Stimulated activated CD4-positive, alpha-beta T cell treated with anti-CD3 and anti-CD28 coated beads, Interleukin-15, amount 100 ng/mL, for 24 hours (primary cell): ENCODE data around the gene MAD2L1BP.

Experiments used
- DNase-seq: peaks from one replicate; pipeline ENCODE4 v3.0.0-alpha.2; 2020

MAD2L1BP gene

DNA sequence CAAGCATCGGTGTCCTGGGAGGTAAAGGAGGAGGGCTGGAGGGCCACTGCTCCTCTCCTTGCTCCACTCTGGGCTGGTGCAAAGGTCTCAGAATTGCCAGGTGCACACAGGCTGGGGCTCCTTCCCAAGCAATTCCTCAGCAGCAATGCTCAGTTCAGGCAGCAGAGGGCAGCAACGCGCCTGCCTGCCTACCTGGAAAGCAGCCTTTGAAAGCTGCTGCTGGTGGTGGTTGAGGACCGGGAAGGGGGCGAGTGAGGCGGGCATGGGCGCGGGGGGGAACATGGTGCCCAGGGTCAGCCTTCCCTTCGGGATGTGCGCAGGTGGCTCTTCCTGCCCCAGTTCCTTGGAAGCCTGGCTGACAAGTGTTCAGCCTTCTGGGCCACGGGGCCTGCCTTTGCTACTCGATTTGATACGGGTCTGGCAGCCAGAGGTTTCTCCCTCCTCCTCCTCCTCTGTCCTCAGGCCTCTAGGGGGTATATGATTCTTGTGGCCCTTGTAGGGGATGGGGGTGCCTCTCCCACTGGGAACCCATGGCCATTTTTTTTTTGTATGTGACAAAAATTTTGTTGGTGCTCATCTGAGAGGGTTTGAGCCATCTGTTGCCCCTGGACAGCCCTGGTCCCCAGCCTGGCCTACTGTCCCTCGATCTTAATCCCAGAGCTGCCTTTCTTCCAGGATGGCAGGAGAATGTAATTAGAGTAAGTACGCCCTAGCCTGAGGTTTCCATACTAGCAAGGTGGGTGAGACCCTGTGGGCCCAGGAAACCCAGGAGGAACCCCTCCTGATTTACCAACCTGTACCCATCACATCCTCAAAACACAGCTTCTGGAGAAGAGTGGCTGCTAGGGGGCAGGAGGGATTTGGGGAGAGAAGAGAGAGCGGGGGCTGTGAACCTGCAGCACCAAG lies 31.9 kb downstream of the MAD2L1BP start:
- DNase-seq: peak; percentile 88

DNA sequence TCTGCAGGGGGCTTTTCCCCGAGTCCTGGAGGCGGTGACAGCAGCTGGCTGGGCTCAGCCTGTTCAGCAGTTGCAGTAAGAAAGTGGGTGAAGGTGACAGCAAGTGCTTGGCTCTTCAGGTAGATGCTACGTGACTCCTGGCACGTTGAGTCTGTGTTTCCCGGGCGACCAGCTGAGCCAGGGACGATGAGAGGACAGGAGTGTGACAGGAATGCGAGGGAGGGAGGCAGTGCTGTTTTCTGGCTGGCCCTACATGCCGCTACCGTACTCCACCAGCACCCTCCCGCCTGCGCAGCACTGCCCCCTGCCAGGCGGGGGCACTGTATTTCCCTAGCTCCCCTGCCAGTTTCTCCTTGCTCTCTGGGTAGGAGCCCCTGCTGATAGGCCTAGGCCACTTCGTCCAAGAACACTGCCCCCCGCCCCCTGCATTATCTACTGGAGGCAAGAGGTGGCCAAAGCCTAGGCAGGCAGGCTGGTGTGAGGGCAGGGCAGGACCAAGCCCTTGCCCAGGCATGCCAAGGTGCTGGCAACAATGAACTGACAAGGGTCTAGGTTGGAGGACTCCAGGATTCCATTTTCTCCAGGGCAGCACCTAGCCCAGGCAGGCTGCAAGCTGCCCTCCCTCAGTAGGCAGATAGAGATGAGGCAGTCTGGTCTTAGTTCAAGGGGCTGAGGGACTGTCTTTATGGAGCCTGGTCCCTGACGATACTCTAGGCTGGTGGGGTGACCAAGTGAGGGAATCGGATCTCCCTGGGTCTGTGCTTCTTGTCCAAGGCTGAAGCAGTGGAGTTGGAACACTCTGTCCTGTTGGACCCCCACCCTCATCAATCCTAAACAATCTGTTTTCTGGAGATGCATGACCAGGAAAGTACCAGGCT lies 32.8 kb downstream of the MAD2L1BP start:
- peak; percentile 66 for DNase-seq

DNA sequence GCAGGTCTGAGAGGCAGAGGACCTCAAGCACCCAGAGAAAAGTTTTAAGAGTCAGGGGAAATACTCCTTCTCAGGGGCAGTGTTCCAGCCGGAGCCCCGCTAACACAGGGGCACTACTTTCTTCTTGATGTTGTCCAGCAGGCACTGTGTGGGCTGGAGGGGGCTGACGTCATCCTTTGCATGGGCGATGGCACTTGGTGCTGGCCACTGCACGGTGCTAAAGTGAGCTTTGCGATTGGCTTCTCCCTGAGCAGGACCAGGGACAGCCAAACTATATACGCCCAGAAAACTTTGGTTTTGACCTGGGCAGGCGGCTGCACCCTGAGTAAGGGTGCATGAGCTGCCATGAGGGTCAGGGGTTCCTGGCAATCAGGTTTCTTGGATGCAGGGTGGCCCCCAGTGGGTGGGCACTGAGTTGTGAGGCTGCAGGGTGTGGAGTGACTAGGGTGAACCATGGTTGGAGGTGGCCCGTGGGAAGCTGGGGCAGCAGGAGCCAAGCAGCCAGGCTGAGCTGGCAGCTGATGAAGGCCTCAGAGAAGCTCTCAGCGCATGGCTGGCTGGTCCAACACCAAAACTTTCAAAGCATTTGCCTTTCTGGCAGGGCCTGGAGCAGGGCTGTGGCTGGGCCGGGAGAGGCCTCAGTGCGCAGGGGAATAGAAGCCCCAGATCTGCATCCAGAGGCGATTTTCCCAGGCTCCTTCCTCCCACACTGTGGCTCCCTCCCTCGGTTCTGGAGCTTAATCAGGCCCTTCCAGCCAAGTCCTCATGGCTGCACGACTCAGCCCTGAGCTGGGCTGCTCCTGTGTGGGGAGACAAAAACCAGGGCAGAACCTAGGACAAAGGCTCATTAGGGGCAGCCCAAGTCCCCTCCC lies 33.6 kb downstream of the MAD2L1BP start:
- no peak for DNase-seq

DNA sequence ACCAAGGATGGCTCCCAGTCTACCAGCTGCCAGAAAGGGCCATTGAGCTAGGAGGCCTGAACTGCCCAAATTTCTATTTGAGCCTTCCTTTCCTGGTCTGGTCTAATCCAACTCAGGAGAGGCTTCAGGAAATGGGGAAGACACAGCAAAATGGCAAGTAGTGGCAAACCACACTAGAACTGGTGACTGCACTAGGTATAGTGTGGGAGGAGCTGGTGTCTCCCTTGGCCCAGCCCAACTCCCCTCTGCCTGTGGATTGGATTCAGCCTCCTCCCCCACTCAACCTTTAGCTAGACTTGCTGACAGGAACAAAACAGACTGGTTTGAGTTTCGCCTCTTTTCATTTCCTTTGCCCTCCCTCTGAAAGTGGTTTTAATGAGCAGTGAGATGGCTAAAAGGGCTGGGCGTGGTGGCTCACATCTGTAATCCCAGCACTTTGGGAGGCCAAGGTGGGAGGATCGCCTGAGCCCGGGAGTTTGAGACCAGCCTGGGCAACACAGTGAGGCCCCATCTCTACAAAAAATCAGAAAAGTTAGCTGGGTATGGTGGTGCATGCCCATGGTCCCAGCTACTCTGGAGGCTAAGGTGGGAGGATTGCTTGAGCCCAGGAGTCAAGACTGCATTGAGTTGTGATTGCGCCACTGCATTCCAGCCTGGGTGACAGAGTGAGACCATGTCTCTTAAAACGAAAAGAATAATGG lies 34.4 kb downstream of the MAD2L1BP start:
- peak; percentile 40 for DNase-seq

DNA sequence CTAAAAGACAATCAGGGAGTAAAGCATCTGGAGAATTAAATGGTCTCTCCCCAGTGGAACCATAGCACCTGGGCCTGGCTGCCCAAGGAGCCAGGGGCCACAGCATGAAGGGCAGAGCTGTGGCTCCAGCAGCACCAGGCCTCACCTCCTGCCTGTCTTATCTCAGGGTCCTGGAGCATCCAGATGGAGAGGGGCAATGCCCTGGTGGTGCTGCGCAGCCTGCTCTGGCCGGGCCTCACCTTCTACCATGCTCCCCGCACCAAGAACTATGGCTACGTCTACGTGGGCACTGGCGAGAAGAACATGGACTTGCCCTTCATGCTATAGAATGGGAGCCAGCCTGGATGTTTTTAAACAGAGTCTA lies 35.0 kb downstream of the MAD2L1BP start:
- no peak for DNase-seq

DNA sequence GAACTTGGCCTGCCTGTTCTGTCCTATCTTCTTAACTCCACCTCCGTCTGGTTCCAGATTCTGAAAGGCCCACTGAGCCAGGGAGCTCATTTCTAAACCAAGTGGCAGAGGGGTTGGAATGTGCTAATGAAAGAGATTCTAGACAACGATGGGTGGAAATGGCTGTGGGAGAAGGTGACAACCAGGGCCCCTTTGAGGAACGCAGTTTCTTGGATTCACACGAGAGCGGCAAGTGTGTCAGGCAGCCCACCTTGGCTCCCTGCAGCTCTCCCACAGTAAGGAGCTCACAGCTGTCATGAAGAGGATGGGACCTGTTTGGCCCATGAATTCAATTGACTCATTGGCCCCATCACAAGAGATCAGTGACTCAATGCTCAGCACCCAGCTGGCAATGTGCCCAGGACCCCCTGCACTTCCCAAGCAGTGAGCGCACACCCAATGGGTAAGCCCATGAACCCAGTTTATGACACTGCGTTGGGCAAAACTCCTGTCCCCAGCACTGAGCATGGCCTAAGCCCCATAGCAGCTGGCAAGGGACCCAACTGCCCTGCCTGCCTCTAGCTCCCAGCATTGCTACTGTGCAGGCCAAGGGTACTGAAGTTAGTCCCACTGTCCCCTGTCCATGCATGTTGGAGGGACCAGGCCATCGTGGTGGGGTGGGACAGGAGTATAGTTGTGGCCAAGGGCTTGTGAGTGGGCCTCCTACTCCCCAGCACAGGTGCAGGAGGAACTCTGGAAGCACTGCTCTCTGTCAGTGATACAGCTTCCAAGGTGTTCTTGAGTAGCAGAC lies 35.6 kb downstream of the MAD2L1BP start:
- DNase-seq: no peak

DNA sequence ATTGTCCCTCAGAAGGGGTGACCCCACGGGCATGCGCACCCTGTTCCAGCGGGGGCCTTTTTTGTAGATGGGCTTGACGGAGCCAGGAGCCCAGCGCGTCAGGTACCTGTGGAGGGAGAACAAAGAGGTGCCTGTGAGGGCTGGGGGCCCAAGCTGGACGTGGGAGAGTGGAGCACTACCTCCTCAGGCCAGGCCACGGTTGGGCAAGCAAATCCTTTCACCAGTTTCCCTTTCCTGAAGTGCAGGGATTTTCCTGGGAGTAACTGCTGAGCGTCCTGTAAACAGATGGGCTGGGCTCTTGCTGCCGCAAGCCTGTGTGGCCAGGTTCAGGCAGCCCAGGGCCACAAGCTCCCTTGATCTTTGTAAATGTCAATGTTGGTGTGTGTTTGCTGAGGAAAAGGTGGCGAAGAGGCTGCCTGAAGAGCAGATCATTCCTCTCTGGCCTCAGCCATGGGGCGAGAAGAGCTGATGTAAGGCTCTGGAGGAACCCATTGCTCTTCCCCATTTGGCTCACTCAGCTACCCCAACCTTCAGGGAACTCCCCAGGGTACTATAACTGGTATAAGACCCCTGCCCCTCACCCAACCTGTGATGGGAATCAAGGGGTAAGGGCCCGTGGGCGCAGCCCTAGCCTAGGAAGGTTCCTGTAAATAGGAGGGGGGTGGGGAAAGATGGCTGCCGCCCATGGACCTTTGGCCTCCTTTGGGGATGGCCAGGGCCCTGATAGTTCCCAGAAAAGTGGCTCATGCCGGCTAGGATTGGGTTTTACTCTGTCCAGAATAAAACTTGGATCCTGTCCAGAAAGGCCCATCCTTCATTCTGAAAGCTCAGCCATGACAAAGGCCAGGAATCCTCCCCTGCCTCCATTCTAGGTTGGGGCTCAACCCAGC lies 36.4 kb downstream of the MAD2L1BP start:
- no peak for DNase-seq

DNA sequence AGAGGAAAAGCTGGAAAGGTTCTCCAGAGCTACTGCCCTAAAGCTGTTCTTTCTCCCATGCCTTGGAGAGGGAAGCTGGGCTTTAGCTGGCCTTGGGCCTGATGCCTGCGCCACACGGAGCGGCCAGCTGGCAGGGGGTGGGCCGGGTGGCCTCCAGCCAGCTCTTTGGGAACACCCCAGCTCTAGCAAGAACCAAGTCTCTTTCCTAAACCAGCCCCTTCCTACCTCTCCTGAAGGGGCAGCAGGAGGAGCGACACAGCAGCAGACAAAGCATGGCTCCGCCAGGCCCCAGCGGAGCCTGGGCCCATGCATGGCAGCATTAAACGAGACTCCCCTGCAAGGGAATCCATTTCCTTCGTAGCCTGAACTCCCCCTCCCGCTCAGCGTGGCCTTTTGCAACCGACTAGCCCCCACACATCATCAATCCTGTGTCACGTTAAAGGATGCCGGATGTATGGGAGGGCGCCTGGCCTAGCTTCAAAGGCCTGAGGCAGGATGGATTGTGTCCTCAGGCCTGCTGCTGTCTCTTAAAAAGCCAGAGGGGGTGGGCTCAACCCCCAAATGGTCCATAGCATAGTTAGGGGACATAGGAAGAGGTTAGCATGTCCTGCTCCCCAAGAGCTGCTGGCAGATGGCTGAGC lies 37.9 kb downstream of the MAD2L1BP start:
- no peak for DNase-seq

DNA sequence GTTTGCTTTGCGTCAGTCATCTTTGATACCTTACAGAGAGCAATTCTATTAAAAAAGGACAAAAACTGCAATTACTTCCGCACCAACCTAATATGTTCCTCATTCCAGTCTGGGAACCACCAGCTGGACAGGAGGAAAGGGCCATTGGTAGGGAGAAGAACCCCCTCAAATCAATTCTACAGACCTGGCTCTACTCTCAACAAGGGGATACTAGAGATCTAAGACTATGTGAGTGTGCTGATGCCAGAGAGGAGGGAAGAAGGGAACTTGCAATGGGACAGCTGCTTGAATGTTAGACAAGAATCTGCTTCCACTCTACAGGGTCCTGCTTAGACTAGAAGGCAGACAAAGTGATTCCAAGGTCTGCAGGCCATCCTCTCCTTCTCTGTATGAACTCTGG lies 38.7 kb downstream of the MAD2L1BP start:
- no peak for DNase-seq

DNA sequence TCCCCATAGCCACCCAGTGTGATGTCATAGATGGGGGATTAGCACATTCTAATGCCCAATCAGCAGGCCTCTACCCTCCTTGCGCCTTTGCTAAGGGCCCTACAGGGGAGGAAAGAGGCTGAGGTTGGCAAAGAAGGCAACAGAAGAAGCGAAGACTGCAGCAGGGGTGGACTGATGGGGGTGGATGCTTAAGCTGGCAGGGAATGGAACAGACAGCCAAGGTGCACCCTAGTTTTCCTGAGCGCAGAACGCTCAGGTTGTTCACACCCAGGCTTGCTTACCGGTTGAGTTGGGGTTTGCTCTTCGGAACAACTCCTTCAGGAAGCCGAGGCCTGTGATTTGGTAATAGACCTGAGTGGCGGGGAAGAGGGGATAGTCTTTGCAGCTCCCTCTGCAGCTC lies 39.3 kb downstream of the MAD2L1BP start:
- DNase-seq: no peak

DNA sequence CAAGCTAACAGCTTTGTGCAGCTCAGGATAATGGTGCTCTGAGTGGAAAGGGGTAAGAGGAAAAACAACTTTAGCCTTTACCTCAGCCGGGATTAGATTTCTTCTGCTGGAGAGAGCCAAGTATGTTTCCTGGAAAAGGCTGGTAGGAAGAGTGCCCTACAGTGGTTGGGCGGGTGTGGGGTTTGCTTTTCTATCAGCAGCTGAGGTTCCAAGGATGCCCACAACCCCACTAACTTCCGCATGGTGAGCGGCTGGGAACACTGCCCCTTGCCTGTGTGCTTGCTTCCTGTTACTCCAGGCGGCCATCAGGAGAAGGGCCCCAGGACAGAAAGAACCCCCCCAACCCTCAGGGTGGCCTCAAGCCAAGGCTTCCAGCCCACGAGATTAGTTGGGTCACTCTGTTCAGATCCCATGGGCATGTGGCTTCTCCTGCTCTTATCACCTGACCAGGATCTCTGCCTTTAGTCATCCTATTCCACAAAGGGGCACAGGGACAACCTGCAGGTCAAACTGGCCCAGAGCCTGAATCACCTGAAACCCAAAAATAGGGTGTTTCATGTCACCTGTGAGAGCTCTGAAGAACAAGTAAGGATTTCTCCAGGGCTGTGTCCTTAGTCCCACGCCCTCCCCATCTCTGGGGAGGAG lies 41.4 kb downstream of the MAD2L1BP start:
- DNase-seq: no peak

DNA sequence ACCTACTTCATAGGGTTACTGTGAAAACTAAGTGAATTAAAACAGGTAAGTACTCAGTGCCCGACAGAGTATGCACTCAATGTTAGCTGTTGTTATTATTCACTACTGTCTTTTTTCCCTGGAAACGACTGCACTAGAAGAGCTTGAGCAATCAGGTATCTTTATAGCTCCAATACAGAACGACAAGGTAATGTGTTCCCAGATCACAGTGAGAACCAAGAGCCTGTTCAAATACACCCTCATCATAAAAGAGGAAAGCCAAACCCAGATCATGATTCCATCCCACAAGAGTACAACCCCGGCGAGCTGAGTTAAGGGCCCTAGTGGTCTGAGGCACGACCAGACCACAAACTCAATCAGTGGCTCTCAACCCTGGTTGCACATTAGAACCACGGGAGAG lies 42.1 kb downstream of the MAD2L1BP start:
- no peak for DNase-seq

DNA sequence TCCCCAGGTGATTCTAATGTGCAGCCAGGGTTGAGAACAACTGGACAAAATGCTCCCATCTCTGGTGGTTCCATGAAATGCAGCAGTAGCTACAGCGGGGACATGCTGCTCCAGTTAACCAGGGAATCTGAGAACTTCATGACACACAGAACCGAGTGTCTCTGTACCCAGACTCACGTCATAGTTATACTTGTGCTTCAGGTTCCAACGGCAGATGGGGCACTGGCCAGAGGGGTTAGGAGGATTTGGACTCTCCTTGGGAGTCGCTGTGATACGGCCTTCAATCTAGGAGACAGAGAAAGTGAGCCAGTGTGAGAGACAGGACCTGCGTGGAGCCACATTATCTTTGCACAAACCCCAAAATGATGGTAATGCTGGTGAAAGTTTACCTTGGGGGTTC lies 42.7 kb downstream of the MAD2L1BP start:
- DNase-seq: no peak

DNA sequence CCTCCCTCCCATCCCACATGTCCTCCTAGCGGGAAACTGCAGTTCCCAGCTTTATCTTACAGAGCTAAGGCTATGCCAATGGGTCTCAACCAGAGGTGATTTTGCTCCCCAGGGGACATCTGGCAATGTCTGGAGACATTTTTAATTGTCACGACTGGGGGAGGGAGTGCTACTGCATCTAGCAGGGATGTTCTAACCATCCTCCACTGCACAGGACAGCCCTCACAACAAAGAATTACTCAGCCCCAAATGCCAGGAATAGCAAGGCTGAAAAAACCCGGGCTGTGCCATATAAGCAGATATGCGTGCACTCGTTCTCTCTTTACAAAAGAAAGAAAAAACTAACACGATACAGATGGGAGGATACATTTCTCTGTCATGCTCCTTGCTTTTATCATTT lies 43.4 kb downstream of the MAD2L1BP start:
- no peak for DNase-seq

DNA sequence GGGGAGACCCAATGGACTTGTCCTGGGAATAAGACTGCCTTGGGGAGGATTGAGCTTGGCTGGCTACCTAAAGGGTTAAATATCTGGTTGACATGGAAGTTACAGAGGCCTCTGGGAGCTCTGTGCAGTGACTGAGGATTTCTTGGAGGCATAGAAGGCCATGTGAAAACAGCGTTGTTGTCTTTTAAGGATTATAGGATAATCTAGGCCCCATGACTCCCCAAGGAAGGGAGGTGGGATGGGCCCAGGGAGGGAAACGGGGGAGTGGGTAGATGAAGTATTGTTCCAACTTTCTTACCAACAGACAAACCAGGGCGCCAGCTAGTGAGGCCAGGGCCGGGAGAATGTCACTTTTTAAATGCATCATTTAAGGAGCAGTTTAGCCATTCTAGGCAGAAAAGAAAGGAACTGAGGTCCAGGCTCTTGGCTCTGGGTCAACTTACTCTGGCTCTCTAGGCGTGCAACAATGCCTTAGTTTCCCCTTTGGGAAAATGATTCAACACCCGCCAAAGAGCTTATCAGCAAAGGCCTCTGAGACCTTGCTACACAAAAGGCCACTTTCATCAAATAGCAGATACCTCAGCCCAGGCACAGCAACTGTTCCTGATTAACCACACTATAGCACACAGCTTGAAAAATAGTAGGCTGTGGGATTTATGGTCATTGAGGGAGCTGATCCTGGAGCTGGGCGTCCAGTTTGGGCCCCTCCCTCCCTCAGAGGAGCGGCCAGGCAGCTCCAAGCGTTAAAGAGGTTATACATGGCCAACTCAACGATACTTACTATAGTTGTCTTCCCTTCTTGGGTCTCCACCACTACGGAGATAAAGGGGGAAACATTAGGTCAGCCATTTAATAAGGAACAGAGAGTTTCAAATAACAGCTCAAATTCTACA lies 44.9 kb downstream of the MAD2L1BP start:
- DNase-seq: no peak

DNA sequence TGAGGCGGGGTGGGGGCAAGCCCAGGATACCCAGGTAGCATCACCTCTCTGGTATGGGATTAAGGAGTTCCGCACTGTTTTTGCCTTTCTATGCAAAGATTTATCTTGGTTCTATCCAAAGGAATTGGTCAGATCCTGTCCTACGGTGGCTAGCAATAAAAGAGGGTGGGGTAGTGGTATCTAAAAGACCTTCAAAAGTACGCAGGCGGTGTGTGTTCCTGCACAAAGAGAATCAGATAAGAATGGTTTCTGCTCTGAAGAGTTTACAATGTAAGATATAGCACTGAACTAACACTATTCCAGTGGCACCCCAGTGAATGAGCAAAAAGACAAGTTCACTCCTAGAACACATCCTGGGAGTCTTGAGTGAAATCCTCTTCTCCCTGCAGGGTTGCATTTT lies 45.7 kb downstream of the MAD2L1BP start:
- no peak for DNase-seq

DNA sequence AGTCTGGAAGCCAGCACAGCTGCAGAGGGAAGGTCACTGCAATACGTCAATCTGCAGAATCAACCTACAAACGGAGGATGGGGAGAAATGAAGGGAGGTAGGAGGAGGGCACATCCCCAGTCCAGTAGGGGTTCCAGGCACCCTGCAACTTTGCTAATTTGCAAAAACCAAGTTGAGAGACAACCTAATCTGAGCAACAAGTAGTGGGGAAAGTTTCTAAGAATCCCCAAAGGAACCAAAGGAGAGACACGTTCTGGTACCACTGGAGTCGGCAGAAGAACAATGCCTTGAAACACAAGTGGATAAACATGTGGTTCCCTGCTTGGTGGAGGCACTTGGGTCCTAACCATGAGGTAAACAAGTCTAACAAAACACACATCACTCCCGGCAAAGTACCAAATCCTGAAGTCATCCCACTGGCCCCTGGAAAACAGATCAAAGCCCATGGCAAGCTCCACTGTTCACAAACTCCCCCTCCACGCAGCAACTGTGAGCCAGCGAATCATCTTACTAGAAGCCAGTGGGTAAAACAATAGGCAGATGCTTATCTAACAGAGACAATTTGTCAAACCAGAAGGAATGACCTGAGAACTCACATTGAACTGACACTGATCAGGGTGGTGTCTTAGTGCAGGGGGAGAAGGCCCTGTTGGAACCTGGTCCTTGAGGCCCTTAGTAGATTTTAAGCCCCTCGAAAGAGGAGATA lies 47.2 kb downstream of the MAD2L1BP start:
- no peak for DNase-seq
